Stimulated activated CD4-positive, alpha-beta T cell treated with anti-CD3 and anti-CD28 coated beads, Interleukin-4, amount 100 ng/mL, for 1 hour (primary cell): ENCODE measurements around the gene CDK15.
"Not testable (repeated sequence)": the region's sequence is repeated elsewhere in the genome, so short reads cannot be mapped to it uniquely, and the experiment has no call there.

Experiments
- DNase-seq: peaks from one replicate; pipeline ENCODE4 v3.0.0-alpha.2; 2020

Gene CDK15

DNA sequence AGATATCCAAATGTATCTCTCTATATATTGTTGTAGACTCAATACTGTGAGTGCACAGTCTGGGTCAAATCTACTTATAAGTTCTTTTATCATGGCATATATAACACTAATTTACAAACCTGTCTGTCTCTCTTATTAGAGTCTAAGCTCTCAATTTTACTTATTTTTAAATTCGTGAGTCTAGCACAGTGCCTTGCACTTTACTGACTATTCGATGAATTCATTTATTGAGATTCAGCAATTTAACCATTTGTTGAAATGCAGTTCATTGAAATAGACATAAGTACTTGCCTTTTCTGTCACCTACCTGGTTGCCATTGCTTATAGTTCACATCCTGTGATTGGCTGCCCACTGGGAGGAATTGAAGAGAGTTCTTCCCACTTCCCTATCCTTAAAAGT, 15.3 kb upstream of the CDK15 start:
- DNase-seq, result no peak

DNA sequence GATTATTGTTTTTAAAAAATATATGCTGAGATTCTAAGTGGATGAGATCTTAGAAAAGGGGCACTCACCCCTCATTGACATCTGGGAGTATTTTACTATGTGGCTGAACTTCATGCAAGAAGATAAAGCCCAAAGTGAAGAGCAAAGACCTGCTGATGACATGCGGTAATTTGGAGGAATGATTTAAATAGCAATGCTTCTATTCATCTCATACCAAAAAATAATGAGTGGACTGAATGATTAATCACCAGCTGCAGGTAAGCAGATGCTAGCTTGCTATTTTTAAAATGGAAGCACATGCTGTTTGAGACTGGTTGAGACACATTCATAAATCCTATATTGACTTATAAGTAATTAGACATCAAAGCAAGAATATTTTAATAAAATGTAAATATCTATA, 12.7 kb upstream of the CDK15 start:
- no peak for DNase-seq

DNA sequence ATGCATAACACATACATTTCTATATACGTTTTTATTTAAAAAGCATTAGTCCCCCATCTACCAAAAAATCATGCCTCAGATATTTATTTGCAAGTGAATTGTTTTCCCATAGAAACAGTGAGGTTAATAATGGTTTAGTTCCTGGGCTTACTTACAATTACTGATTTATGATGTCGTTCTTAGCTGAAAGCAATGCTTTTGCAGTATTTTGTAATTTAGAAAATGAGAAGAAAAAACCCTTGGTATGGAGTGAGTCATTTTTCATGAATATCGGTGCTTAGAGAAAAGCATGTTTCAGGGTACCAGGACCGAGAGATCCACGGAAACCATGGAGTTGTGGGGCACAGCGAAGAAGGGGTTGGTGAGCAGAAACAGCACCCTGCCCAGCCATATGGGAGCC, 12.0 kb upstream of the CDK15 start:
- DNase-seq, result no peak

DNA sequence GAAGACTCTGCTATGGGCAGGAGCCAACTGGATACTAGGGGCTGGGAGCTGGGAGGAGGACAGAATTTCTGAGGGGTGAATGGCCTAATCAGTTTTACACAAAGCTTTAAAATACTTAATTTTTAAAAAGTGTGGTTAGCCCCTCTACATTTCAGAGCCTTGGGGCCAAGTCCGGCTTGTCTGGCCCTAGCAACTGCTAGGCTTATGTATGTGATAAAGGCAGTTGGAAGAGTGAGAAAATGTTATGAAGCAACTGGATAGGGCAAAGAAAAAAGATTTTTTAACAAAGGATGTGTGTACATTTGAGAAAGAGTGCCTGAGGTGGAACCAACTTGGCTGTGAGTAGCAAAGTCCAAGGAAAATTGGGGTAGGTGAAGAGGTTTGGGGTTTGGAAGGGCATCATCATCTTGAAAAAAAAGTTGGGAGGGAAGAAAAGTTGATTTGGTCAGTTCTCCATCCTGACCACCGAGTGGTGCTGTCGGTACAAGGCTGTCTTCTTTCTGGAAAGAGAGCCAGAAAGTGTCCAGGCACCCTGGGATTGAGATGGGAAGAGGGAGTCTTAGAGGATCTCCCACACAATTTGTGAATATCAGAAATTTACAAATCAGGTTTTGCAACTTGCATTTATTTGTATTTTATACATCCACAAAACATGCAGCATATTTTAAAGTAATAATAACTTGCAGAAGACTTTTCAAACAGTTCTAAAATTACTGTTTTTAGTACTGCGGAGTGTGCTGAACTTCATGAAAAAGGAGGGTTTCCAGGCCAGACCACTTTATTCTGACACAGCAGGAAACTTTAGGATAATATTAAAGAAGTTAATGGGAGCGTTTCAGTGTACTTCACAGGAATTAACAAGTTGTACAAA, 10.5 kb upstream of the CDK15 start:
- DNase-seq, result no peak

DNA sequence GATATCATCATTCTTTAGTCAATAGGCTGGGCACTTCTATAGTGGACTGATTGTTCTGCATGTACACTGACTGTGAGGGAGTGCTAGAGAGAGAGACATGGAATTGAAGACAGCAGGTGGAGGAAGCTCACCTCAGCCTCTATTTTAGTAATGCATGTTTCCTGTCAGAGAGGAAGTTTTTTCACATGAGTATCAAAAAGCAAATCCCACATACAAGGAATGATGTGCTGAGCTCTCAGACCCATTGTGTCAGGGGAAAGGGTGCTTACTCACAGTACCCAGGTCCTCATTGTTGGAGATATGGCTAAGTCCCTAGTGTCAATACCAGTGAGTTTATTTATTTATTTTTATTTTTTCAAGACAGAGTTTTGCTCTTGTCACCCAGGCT, 9.9 kb upstream of the CDK15 start:
- DNase-seq, result no peak

DNA sequence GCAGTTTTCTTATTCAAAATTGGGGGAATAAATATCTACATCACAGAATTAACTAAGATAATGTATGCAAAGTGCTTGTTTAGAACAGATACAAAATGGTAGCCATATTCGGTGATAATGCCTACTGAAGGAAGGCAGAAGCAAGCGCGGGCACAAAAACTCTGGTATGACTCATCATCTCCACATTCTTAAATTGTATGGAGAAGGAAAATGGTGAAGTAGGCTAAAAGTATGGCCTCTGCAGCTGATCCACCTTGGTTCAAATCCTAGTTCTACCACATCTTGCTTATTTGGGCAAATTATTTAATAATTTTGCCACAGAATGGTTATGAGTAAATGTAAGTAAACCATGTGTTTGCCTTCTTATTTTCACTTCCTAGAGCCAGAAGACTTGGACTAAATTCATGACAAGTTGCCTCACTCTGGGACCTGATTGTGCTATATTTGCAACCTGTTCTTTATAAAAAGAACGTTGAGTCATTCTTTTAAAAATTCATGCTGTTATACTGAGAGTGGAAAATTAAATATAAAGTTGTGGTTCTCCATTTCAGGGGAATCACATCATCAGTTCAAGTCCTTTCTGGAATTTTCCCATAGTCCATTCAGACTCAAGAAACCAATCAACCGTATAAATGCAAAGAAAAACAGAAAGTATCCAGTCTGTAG, 9.0 kb upstream of the CDK15 start:
- DNase-seq, result no peak

DNA sequence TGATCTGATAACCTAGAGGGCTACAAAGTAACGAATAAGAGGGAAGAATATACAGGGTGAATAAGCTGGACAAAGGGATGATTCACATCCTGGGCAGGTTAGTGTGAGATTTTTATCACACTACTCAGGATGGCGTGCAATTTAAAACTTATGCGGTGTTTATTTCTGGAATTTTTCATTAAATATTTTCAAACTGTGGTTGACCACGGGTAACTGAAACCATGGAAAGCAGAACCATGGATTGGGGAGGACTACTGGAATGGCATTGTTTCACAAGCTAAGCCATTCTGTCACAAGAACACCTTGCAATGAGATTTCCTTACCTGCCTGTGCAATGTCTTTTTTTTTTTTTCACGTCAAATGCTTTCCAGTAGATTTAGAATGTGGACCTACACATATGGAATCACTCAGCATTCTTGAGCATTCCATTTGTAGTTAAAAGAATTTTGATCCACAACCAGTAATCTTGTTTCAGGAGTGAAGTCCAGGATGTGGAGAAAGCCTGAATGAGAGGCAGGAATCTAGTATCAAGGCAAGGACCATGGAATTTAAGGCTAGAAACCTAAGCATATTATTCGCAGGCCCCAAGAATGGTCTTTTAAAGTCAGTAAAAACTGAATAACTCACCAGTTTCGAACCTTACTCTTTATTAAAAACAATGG, 8.0 kb upstream of the CDK15 start:
- DNase-seq, result no peak

DNA sequence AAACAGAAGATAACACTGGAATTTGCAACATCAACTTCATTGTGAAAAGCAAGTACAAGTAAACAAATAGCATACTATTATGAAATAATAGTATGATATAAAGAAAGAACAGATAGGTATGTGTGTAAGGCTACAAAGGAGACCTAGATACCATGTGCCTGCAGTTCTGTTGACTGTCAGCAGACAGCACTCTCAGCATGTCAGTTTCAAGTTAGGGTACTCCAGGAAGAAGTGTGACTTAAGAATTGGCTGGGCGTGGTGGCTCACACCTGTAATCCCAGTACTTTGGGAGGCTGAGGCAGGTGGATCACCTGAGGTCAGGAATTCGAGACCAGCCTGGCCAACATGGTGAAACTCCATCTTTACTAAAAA, 7.4 kb upstream of the CDK15 start:
- not testable (repeated sequence) for DNase-seq

DNA sequence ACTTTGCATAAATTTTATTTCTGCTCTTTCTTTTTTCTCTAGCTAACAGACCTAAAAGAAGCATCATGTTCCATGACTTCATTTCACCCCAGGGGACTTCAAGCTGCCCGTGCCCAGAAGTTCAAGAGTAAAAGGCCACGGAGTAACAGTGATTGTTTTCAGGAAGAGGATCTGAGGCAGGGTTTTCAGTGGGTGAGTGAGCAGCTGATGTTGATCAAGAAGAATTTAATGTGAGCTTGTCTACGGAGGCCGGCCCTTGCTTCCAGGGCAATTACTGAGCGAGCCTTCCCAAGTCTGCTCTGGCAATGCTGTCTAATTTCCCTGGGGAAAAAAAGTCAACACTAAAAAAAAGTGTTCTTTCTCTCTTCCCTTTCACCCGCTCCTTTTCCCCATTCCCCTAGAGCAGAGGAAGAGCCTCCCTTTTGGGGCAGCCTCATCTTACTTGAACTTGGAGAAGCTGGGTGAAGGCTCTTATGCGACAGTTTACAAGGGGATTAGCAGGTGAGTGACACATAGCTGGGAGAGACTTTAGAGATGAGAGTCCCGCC, 1.2 kb downstream of the CDK15 start:
- DNase-seq, result no peak

DNA sequence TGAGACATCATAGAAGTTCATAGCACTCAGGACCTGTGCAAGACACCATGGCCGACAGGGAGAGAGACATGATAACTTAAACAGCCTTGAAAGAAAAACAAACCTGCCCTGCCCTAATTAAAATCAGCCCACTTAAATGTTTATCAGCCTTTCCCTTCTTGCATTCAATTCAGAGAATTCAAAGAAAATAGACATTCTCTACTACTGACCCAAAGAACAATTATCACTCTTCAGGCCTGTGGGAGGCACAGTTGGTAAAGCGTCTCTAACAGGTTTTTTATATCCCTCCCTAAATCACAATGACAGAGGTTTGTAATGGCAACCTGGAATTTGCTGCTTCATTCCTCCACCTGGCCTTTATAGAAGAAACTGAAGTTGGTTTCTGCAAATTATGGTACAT, 1.7 kb downstream of the CDK15 start:
- DNase-seq, result no peak

DNA sequence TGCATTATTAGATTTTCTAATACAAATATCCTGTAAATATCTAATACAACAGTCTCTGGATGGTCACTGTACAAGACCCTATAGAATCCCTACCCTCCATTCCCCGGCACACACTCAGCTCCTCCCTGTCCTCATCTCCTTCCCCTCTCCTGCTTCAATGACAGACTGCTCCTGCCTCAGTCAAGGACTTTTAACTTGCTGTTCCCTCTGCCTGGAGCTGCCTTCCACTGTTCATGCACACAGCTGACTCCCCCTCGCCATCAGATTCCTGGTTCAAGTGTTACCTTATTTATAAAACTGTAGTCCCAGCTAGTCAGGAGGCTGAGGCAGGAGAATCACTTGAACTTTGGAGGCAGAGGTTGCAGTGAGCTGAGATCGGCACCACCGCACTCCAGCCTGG, 3.3 kb downstream of the CDK15 start:
- no peak for DNase-seq

DNA sequence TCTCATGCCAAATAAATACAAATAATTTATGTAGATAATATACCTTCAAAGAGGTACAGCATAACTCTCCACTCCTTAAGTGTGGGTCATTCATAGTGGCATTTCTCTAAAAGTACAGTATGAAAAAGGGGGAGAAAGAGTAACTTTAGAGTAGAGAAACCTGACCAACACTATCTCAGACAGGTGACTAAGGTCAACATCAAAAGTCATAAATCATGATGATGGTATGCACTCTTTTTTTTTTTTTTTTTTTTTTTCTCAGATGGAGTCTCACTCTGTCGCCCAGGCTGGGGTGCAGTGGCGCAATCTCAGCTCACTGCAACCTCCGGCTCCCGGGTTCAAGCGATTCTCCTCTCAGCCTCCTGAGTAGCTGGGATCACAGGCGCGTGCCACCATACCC, 4.3 kb downstream of the CDK15 start:
- not testable (repeated sequence) for DNase-seq

DNA sequence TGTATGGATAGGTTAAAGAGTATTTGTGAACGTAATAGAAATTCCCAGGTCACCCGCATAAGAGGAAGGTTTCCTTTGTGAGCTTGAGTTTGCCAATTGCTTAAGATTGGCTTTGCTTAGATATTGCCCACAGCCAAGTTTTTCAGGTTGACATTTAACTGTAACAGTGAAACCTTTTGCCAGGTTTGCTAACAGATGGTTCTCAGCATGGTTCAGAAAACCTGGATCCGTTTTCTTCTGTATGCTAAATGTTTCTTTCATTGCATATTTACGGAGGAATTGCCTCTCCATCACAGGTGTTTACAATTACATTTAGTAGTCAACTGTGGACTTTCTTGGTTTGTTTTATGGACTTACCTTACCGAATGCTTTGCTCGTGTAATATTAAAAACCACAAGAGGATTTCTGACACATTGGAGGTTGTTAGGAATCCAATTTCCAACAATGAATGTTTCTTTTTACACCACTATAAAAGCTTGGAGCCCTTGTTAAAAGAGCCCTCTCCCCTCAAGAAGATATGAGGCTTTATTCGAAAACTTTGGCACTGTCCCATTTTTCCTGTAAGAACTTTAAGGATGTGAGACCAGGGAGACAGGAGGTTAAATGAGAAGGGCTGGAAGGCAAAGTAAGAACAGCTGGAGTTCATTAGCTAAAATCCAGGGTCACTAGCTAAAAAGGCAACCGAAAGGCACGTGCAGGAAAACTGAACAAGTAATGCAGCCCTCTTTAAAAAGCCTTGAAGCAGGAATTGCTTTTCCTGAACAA, 7.8 kb downstream of the CDK15 start:
- DNase-seq, result no peak

DNA sequence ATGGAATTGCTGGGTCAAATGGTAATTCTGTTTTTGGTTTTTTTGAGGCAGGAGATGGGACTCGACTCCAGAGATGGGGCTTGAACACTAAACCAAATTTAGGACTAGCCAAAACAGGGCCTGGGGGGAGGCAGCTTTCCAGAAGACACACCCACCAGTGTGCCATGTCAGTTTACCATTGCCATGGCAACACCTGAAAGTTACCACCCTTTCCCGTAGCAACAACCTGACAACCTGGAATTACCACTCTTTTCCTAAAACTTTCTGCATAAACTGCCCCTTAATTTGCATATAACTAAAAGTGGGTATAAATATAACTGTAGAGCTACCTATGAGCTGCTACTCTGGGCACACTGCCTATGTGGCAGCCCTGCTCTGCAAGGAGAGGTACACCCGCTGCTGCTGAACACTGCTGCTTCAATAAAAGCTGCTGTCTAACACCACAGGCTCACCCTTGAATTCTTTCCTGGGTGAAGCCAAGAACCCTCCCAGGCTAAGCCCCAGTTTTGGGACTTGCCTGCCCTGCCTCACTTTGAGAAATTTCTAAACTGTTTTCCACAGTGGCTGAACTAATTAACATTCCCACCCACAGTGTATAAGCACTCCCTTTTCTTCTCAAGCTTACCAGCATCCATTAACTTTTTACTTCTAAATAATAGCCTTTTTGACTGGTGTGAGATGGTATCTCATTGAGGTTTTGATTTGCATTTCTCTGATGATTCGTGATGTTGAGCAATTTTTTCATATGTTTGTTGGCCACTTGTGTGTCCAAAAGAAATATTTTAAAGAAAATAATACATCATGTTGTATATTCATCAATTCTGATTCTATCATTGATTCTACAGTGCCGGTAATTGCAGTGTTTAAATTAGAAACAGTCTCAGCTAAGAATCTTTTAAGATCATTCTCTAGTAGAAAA, 10.6 kb downstream of the CDK15 start:
- DNase-seq, result no peak

DNA sequence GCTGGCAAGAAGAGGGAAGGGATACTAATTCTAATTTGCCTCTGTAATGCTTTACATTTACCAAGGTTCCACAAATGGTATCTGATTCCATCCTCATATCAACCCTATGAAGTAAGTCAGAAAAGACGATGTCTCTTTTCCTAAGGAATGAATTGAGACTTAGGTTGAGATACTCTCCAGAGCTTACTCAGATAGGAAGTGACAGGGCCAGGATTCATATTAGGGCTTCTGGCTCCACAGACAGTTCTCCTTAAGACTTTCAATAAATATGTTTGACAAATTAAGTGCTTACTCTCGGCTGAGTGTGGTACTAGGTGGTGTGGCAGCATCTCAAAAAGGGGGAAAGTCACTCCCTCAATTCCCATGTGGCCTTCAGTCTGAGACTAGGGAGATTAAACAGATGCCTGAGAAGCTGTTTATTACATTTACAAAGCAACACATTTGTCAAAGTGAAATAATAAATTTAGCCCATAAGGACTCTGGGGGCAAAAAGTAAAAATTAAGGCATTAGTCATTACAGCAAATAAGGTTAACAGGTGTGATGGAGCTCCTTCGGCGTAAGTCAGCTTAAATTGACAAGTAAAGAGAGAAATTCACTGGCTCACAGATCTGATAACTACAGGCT, 14.2 kb downstream of the CDK15 start:
- DNase-seq, result no peak

DNA sequence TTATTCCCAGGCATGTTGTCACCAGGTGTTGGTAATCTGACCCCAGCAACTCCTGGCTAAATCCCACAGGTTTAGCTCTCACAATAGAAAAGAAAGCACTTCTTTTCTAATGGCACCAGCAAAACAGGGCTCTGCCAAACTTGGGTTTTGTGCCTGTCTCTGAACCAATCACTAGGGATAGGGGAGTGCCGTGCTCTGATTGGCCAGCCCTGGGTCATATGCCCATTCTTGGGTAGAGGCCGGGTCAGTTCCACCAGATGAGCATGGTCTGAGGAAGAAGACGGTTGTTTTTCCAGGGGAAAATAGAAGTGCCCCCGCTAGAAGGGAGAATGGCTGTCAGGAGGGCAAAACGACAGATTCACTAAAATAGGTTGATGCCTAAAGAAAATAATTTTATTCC, 14.7 kb downstream of the CDK15 start:
- DNase-seq, result no peak

DNA sequence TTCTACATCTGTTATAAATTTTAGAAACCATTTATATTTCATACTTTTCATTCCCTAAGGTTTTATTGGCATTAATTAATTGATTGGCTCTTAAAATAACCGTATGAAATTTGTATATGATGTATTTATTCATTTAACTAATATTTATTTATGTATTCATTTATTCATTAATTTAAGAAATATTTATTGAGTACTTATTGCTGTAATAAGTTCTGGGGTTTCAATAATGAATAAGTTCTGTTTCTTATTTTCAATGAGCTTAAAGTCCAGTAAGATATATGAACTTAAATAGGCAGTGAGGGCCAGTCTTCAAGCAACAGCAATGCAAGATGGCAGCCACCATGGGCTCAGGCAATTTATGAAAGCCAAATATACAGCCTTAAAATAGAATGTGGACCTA, 17.9 kb downstream of the CDK15 start:
- no peak for DNase-seq

DNA sequence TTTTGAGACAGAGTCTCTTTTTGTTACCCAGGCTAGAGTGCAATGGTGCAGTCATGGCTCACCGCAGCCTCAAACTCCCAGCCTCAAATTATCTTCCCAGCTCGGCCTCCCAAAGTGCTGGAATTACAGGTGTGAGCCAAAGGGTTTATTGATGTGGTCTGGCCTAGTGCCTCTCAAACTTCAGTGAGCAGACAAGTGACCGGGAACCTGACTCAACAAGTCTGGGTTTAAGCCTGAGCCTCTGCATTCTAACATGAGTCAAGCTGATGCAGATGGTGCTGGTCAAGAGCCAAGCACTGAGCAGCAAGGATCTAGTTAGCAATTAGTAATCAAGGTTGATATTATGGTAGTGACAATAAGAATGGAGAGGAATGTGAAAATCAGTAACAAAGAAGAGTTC, 21.3 kb downstream of the CDK15 start:
- no peak for DNase-seq

DNA sequence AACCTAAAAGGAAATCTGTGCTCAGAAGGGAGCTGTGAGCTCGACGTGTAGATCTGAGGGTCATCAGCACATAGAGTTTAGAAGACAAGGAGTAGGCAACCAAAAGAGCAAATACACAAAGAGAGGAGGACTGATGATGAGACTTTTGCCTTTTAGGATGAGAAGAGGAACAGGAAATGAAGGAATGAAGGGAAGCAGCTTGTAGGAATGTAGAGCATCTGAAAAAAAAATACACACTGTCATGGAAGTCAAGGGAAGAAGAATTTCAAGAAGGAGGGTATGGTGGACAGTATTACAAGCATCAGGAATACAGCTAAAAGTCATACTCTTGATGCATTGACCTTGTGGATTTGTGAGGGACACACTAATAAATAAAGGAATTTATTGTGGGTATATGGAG, 21.9 kb downstream of the CDK15 start:
- no peak for DNase-seq

DNA sequence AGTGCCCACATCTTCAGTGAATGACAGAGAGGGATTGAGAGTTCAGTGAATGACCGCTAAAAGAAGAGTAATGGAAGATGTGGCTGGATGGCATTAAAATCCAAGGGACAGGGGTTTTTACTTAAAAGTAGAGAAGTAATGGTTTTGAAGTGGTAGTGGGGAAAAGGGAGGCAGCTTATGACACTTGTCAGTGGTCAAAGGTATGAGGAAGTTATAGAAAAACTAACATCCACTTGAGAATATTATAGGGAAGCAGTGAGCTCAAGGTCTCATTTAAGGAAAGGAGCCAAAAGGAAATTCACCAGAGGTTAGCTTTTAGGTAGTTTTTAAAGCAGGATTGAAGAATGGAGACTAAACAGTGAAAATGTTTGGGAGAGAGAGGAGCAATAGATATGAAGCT, 24.3 kb downstream of the CDK15 start:
- no peak for DNase-seq

DNA sequence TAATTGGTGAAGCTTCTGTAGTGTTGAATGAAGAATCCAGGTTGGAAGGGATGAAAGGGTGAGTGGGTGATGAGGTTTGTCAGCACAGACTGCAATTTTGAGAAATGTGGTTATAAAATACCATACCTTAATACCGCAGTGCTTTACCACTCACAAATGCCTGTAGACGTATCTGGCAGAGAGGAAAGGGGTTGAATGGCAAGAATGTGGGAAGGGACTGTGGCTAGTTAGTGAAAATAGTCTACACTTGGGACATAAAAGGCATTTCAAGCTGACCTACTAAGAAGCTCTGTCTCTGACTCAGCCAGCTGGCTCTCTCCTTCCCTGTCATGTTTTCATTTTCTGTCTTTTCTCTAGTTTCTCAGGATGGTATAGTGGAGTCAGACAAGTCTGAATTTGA, 25.1 kb downstream of the CDK15 start:
- DNase-seq, result no peak

DNA sequence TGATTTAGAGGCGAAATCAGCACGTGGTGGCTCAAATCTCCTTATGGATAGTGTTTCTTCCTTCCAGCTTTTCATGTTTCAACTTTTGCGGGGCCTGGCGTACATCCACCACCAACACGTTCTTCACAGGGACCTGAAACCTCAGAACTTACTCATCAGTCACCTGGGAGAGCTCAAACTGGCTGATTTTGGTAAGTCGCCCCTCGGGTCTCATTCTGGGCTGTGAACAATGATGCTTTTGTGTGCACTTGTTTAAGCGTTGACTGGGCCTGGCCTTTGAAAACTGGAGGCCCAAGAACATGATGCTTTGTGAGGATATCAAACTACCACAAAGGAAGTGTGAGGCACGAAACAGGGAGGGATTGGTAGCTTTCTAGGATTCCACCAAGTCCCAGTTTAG, 27.4 kb downstream of the CDK15 start:
- DNase-seq, result no peak
